HG03103 (cell line): ENCODE data around the gene LRMDA.

ENCODE experiments used
- ATAC-seq: cut with Tn5 transposase; IDR thresholded peaks from one replicate; pipeline ENCODE4 v1.9.1; 2021; ENCODE audit warnings: low read depth; ENCODE audit not compliant: unreplicated experiment

LRMDA gene

GRCh38 chr10:75693489-75693888, 262.1 kb downstream of the LRMDA start:
- no peak for ATAC-seq

- no peak for ATAC-seq
Measured at GRCh38 chr10:75694269-75694668, 262.8 kb downstream of the LRMDA start.

- no peak for ATAC-seq
Measured at GRCh38 chr10:75694790-75695189, 263.4 kb downstream of the LRMDA start.

GRCh38 chr10:75695994-75696393, 264.6 kb downstream of the LRMDA start:
- no peak for ATAC-seq

GRCh38 chr10:75696536-75696935, 265.1 kb downstream of the LRMDA start:
- ATAC-seq: no peak

- ATAC-seq: no peak
Measured at GRCh38 chr10:75703191-75703854, 271.9 kb downstream of the LRMDA start.

GRCh38 chr10:75705426-75705825, 274.0 kb downstream of the LRMDA start:
- ATAC-seq: no peak

GRCh38 chr10:75707080-75707840, 275.8 kb downstream of the LRMDA start:
- no peak for ATAC-seq

- ATAC-seq: no peak
Measured at GRCh38 chr10:75708060-75708459, 276.6 kb downstream of the LRMDA start.

GRCh38 chr10:75709245-75709644, 277.8 kb downstream of the LRMDA start:
- ATAC-seq: no peak

GRCh38 chr10:75709811-75710210, 278.4 kb downstream of the LRMDA start:
- no peak for ATAC-seq

- no peak for ATAC-seq
Measured at GRCh38 chr10:75712242-75712880, 280.9 kb downstream of the LRMDA start.

GRCh38 chr10:75716506-75716905, 285.1 kb downstream of the LRMDA start:
- ATAC-seq: no peak

GRCh38 chr10:75717126-75717916, 285.9 kb downstream of the LRMDA start:
- ATAC-seq: no peak

GRCh38 chr10:75718991-75719390, 287.6 kb downstream of the LRMDA start:
- no peak for ATAC-seq

GRCh38 chr10:75720157-75720556, 288.7 kb downstream of the LRMDA start:
- no peak for ATAC-seq

GRCh38 chr10:75722020-75722419, 290.6 kb downstream of the LRMDA start:
- no peak for ATAC-seq

- ATAC-seq: no peak
Measured at GRCh38 chr10:75722609-75723008, 291.2 kb downstream of the LRMDA start.

- ATAC-seq: no peak
Measured at GRCh38 chr10:75723319-75723980, 292.0 kb downstream of the LRMDA start.

GRCh38 chr10:75724047-75724446, 292.6 kb downstream of the LRMDA start:
- ATAC-seq: no peak
